ENCODE results near the gene RNF4. TPM values are rescaled to one million over a fixed set of nuclear protein-coding genes. Genes with fewer than 3 reads are reported as not detected.
A peak's percentile ranks its signal among the peaks of the same experiment; 100 is the strongest.

The RNF4 gene
- total RNA-seq, 1 experiment from 2014 or later: 81.4 TPM

DNA sequence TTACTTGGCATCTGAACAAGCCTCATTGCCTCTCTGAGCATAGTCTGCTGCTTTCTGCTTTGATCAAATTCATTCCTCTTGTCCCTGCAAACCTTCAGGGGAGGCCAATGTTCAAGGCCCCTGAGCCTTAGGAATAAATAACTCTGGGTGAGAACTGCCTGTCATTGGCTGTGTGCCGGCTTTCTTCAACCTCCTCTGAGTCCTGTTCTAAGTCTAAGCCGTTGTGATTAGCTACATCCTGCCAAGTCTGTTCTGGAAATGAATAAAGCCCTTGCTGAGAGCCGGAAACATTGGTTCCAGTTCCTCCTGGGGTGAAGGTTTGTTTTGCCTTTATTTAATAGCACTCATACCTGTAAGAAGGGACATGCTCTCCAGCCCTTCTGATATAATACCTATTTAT lies 13.8 kb downstream of the RNF4 start:
- Mint-ChIP-seq H3K36me3 (ENCODE audit: insufficient read depth, unreplicated experiment) (peaks cover 7% of the 10 kb centered on the region), H3K4me3 (ENCODE audit: unreplicated experiment) (no peak overlapping the region), H3K9me3 (ENCODE audit: unreplicated experiment) (no peaks in the 10 kb centered on the region), H3K27me3 (ENCODE audit: insufficient read depth, unreplicated experiment) (no peaks in the 10 kb centered on the region), H3K4me1 (ENCODE audit: insufficient read depth, unreplicated experiment) (peaks cover 53% of the 10 kb centered on the region), H3K27ac (ENCODE audit: low read depth, unreplicated experiment) (no peak overlapping the region)
- TF ChIP-seq, protein P1, sequence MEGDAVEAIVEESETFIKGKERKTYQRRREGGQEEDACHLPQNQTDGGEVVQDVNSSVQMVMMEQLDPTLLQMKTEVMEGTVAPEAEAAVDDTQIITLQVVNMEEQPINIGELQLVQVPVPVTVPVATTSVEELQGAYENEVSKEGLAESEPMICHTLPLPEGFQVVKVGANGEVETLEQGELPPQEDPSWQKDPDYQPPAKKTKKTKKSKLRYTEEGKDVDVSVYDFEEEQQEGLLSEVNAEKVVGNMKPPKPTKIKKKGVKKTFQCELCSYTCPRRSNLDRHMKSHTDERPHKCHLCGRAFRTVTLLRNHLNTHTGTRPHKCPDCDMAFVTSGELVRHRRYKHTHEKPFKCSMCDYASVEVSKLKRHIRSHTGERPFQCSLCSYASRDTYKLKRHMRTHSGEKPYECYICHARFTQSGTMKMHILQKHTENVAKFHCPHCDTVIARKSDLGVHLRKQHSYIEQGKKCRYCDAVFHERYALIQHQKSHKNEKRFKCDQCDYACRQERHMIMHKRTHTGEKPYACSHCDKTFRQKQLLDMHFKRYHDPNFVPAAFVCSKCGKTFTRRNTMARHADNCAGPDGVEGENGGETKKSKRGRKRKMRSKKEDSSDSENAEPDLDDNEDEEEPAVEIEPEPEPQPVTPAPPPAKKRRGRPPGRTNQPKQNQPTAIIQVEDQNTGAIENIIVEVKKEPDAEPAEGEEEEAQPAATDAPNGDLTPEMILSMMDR (IDR thresholded peaks at IDR 0.05; ENCODE audit: unreplicated experiment): no peak
- ChIA-PET CTCF (no interaction called here), POLR2A (no interaction called here)
- BruUV-seq (replicated peaks): no TSS peak
- DNase-seq (ENCODE audit: unreplicated experiment): no peak
- intact Hi-C loops (cut with micrococcal nuclease): no loop called here

DNA sequence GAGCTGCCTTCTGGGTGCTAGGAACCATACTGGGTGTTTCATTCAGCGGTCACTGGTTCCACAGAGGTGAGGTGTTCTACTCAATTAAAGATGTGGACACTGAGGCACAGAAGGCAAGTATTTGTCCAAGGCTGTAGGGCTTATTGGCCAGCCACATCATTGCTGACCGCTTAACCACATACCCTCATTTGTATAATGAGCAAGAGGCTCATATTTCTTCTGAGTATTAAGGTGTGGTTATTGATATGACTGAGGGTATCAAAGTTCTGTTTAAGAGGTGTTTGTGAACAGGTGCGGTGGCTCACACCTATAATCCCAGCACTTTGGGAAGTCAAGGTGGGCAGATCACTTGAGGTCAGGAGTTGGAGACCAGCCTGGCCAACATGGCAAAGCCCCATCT lies 14.3 kb downstream of the RNF4 start:
- peaks cover 13% of the 10 kb centered on the region for H3K36me3 Mint-ChIP-seq (ENCODE audit: insufficient read depth, unreplicated experiment)
- no peaks in the 10 kb centered on the region for H3K9me3 Mint-ChIP-seq (ENCODE audit: unreplicated experiment)
- BruUV-seq (replicated peaks): no TSS peak
- ChIA-PET CTCF (interaction anchor here (1.1 kb wide), 1 partner anchor 50 kb away, joined by 3 read pairs; no protein-coding TSS in a partner anchor), POLR2A (no interaction called here)
- TF ChIP-seq, protein P1 (IDR thresholded peaks at IDR 0.05; ENCODE audit: unreplicated experiment): no peak
- H3K27ac Mint-ChIP-seq (ENCODE audit: low read depth, unreplicated experiment): no peak overlapping the region
- intact Hi-C loops (cut with micrococcal nuclease): no loop called here
- DNase-seq (ENCODE audit: unreplicated experiment): no peak
- peaks cover 49% of the 10 kb centered on the region for H3K4me1 Mint-ChIP-seq (ENCODE audit: insufficient read depth, unreplicated experiment)
- no peaks in the 10 kb centered on the region for H3K27me3 Mint-ChIP-seq (ENCODE audit: insufficient read depth, unreplicated experiment)
- H3K4me3 Mint-ChIP-seq (ENCODE audit: unreplicated experiment): no peak overlapping the region

GRCh38 chr4:2484185-2484584 lies 15.3 kb downstream of the RNF4 start:
- Mint-ChIP-seq H3K36me3 (ENCODE audit: insufficient read depth, unreplicated experiment) (peaks cover 13% of the 10 kb centered on the region), H3K9me3 (ENCODE audit: unreplicated experiment) (no peaks in the 10 kb centered on the region), H3K4me1 (ENCODE audit: insufficient read depth, unreplicated experiment) (peaks cover 40% of the 10 kb centered on the region), H3K4me3 (ENCODE audit: unreplicated experiment) (no peak overlapping the region), H3K27ac (ENCODE audit: low read depth, unreplicated experiment) (no peak overlapping the region), H3K27me3 (ENCODE audit: insufficient read depth, unreplicated experiment) (no peaks in the 10 kb centered on the region)
- ChIA-PET CTCF (interaction anchor here (0.7 to 1.1 kb wide), 3 partner anchors 18 to 161 kb away, joined by 3 read pairs; no protein-coding TSS in a partner anchor), POLR2A (no interaction called here)
- no peak for DNase-seq (ENCODE audit: unreplicated experiment)
- BruUV-seq (replicated peaks): no TSS peak
- intact Hi-C loops (cut with micrococcal nuclease): no loop called here
- TF ChIP-seq, protein P1 (IDR thresholded peaks at IDR 0.05; ENCODE audit: unreplicated experiment): no peak

- Mint-ChIP-seq H3K4me3 (ENCODE audit: unreplicated experiment) (no peak overlapping the region), H3K9me3 (ENCODE audit: unreplicated experiment) (no peaks in the 10 kb centered on the region), H3K36me3 (ENCODE audit: insufficient read depth, unreplicated experiment) (peaks cover 10% of the 10 kb centered on the region), H3K4me1 (ENCODE audit: insufficient read depth, unreplicated experiment) (peaks cover 43% of the 10 kb centered on the region), H3K27ac (ENCODE audit: low read depth, unreplicated experiment) (peak overlapping the region; percentile 22), H3K27me3 (ENCODE audit: insufficient read depth, unreplicated experiment) (no peaks in the 10 kb centered on the region)
- no TSS peak for BruUV-seq (replicated peaks)
- intact Hi-C loops (cut with micrococcal nuclease): no loop called here
- CTCF ChIA-PET: interaction anchor here (0.6 to 1.1 kb wide), 2 partner anchors 19 to 23 kb away, joined by 3 read pairs; no protein-coding TSS in a partner anchor
- TF ChIP-seq, protein P1 (IDR thresholded peaks at IDR 0.05; ENCODE audit: unreplicated experiment): no peak
- POLR2A ChIA-PET: interaction anchor here (2.2 to 2.5 kb wide), 2 partner anchors 11 to 17 kb away, joined by 11 to 12 read pairs; partner anchors contain the start of gene RNF4
- no peak for DNase-seq (ENCODE audit: unreplicated experiment)
Measured at GRCh38 chr4:2484993-2485392, 16.1 kb downstream of the RNF4 start.

All from MCF 10A (cell line).